ENCODE results near the gene EVI5.

EVI5 gene

DNA sequence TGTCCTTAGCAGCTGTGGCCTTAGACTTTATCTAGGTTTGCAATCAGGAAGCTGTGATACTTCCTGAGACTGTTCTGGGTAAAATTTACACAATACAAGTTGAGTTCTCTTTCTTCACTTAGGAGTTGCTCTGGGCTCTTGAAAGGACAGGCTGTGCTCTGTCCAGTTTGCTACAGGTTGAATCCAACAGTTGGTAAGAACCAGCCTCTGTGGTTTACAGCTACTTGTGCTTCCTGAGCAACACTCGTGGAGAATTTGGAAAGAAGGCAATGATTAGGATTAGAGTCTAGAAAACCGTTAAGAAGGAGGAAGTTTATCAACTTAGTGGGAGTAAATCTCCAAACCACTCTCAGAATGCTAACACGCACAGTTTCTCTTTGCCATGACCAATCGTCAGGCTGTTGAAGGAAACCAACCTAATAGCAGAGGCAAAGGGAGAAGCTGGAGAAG lies 325.0 kb downstream of the EVI5 start:
- DNase-seq (ENCODE audit: low spot score) = no peak
- in situ Hi-C loops (cut with MboI; ENCODE audit: low sequenced_read_pairs, unreplicated experiment) = loop anchor here (10.0 kb wide), 1 partner anchor 145 kb away; no protein-coding TSS in a partner anchor
- no peak for TF ChIP-seq CTCF (IDR thresholded peaks at IDR 0.05; ENCODE audit: borderline replicate concordance, control extremely low read depth, extremely low read depth, insufficient read depth, missing control alignments)

All from GM13976 (cell line).